WTC11 (cell line): ENCODE results near the gene PLXDC1.

ENCODE experiments used
- CREM ChIP-seq: sonication (generic); formaldehyde crosslinking; IDR thresholded peaks from 2 replicates; pipeline ENCODE4 v1.8.1; 2022; ENCODE audit warnings: mild to moderate bottlenecking, missing genetic modification reagents, moderate library complexity
- ETV6 ChIP-seq: sonication (generic); formaldehyde crosslinking; IDR thresholded peaks from 2 replicates; pipeline ENCODE4 v1.8.1; 2022; ENCODE audit warnings: mild to moderate bottlenecking, missing genetic modification reagents
- FOXK1 ChIP-seq: sonication (generic); formaldehyde crosslinking; IDR thresholded peaks from 2 replicates; pipeline ENCODE4 v1.8.0; 2022; ENCODE audit warnings: mild to moderate bottlenecking, moderate library complexity, missing genetic modification reagents
- GRHL2 ChIP-seq: fragments of 250-450 bp; sonication (Bioruptor Pico); IDR thresholded peaks from 2 replicates; pipeline ENCODE4 v1.8.0; 2022; ENCODE audit warnings: mild to moderate bottlenecking, moderate library complexity; ENCODE audit not compliant: insufficient replicate concordance, severe bottlenecking
- IRF2 ChIP-seq: sonication (generic); formaldehyde crosslinking; IDR thresholded peaks from 2 replicates; pipeline ENCODE4 v1.8.0; 2022; ENCODE audit warnings: low read depth, missing genetic modification reagents, borderline replicate concordance
- SOX15 ChIP-seq: fragments of 250-450 bp; sonication (Bioruptor Pico); IDR thresholded peaks from 2 replicates; pipeline ENCODE4 v1.9.0; 2021; ENCODE audit warnings: mild to moderate bottlenecking
- ZNF121 ChIP-seq: sonication (generic); formaldehyde crosslinking; IDR thresholded peaks from 2 replicates; pipeline ENCODE4 v1.8.0; 2023; ENCODE audit warnings: missing genetic modification reagents
- ZNF138 ChIP-seq: sonication (generic); formaldehyde crosslinking; conservative IDR thresholded peaks from 2 replicates; pipeline ENCODE4 v1.8.1; 2022; ENCODE audit warnings: mild to moderate bottlenecking, moderate library complexity, missing genetic modification reagents
- TF ChIP-seq, protein P1 (sequence below): fragments of 200-600 bp; IDR thresholded peaks from 2 replicates; pipeline ENCODE4 v1.8.0; 2022; ENCODE audit warnings: antibody characterized with exemption
- TF ChIP-seq, protein P2 (sequence below): sonication (generic); formaldehyde crosslinking; IDR thresholded peaks from 2 replicates; pipeline ENCODE4 v1.8.1; 2022; ENCODE audit warnings: mild to moderate bottlenecking, missing genetic modification reagents, moderate library complexity, borderline replicate concordance
- TF ChIP-seq, protein P3 (sequence below): sonication (generic); formaldehyde crosslinking; conservative IDR thresholded peaks from 2 replicates; pipeline ENCODE4 v1.8.1; 2023; ENCODE audit warnings: mild to moderate bottlenecking, low read depth, missing genetic modification reagents, moderate library complexity
- TF ChIP-seq, protein P4 (sequence below): sonication (generic); formaldehyde crosslinking; IDR thresholded peaks from 2 replicates; pipeline ENCODE4 v1.8.0; 2023; ENCODE audit warnings: mild to moderate bottlenecking, missing genetic modification reagents

- TF ChIP-seq, protein P1, sequence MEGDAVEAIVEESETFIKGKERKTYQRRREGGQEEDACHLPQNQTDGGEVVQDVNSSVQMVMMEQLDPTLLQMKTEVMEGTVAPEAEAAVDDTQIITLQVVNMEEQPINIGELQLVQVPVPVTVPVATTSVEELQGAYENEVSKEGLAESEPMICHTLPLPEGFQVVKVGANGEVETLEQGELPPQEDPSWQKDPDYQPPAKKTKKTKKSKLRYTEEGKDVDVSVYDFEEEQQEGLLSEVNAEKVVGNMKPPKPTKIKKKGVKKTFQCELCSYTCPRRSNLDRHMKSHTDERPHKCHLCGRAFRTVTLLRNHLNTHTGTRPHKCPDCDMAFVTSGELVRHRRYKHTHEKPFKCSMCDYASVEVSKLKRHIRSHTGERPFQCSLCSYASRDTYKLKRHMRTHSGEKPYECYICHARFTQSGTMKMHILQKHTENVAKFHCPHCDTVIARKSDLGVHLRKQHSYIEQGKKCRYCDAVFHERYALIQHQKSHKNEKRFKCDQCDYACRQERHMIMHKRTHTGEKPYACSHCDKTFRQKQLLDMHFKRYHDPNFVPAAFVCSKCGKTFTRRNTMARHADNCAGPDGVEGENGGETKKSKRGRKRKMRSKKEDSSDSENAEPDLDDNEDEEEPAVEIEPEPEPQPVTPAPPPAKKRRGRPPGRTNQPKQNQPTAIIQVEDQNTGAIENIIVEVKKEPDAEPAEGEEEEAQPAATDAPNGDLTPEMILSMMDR, result no peak
- TF ChIP-seq CREM (CRISPR knock-in tag) (no peak), FOXK1 (CRISPR knock-in tag) (no peak), ZNF138 (CRISPR knock-in tag) (no peak), SOX15 (CRISPR knock-in tag) (no peak), ZNF121 (CRISPR knock-in tag) (no peak), IRF2 (CRISPR knock-in tag) (no peak), GRHL2 (CRISPR knock-in tag) (no peak), ETV6 (CRISPR knock-in tag) (no peak)
- TF ChIP-seq, protein P2, sequence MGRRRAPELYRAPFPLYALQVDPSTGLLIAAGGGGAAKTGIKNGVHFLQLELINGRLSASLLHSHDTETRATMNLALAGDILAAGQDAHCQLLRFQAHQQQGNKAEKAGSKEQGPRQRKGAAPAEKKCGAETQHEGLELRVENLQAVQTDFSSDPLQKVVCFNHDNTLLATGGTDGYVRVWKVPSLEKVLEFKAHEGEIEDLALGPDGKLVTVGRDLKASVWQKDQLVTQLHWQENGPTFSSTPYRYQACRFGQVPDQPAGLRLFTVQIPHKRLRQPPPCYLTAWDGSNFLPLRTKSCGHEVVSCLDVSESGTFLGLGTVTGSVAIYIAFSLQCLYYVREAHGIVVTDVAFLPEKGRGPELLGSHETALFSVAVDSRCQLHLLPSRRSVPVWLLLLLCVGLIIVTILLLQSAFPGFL (CRISPR knock-in tag), result no peak
- TF ChIP-seq, protein P3, sequence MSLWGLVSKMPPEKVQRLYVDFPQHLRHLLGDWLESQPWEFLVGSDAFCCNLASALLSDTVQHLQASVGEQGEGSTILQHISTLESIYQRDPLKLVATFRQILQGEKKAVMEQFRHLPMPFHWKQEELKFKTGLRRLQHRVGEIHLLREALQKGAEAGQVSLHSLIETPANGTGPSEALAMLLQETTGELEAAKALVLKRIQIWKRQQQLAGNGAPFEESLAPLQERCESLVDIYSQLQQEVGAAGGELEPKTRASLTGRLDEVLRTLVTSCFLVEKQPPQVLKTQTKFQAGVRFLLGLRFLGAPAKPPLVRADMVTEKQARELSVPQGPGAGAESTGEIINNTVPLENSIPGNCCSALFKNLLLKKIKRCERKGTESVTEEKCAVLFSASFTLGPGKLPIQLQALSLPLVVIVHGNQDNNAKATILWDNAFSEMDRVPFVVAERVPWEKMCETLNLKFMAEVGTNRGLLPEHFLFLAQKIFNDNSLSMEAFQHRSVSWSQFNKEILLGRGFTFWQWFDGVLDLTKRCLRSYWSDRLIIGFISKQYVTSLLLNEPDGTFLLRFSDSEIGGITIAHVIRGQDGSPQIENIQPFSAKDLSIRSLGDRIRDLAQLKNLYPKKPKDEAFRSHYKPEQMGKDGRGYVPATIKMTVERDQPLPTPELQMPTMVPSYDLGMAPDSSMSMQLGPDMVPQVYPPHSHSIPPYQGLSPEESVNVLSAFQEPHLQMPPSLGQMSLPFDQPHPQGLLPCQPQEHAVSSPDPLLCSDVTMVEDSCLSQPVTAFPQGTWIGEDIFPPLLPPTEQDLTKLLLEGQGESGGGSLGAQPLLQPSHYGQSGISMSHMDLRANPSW (CRISPR knock-in tag), result no peak
- TF ChIP-seq, protein P4, sequence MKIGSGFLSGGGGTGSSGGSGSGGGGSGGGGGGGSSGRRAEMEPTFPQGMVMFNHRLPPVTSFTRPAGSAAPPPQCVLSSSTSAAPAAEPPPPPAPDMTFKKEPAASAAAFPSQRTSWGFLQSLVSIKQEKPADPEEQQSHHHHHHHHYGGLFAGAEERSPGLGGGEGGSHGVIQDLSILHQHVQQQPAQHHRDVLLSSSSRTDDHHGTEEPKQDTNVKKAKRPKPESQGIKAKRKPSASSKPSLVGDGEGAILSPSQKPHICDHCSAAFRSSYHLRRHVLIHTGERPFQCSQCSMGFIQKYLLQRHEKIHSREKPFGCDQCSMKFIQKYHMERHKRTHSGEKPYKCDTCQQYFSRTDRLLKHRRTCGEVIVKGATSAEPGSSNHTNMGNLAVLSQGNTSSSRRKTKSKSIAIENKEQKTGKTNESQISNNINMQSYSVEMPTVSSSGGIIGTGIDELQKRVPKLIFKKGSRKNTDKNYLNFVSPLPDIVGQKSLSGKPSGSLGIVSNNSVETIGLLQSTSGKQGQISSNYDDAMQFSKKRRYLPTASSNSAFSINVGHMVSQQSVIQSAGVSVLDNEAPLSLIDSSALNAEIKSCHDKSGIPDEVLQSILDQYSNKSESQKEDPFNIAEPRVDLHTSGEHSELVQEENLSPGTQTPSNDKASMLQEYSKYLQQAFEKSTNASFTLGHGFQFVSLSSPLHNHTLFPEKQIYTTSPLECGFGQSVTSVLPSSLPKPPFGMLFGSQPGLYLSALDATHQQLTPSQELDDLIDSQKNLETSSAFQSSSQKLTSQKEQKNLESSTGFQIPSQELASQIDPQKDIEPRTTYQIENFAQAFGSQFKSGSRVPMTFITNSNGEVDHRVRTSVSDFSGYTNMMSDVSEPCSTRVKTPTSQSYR (CRISPR knock-in tag), result no peak
These were observed 52.8 kb downstream of the PLXDC1 start for GRCh38 chr17:39098588-39098987.
